ENCODE measurements around the gene CBS. TPM values are rescaled to one million over a fixed set of nuclear protein-coding genes. Genes with fewer than 3 reads are reported as not detected.

The CBS gene
- total RNA-seq, 4 donors from 2014 or later = 88.1 to 271 (median 185) TPM

- no peak overlapping the region for H3K4me3 ChIP-seq
- H3K36me3 ChIP-seq = peaks cover 0 to 78% (median 0%) of the 10 kb centered on the region in 3 donors
- WGBS, 2 donors = 91 to 92% methylated on average over 17 of the region's 17 CpGs
- no peaks in the 10 kb centered on the region for H3K9me3 ChIP-seq
- H3K27ac ChIP-seq = peak overlapping the region in 1 of 4 donors; percentile 35
- H3K27me3 ChIP-seq = no peaks in the 10 kb centered on the region
- H3K4me1 ChIP-seq = peaks cover 0 to 10% (median 0%) of the 10 kb centered on the region in 4 donors
- no peak for DNase-seq (ENCODE audit: low spot score in 2 of 2)
- TF ChIP-seq CTCF (IDR thresholded peaks at IDR 0.05) (no peak), EP300 (IDR thresholded peaks at IDR 0.05) (no peak), POLR2A (IDR thresholded peaks at IDR 0.05) (no peak)
These were observed 51.0 kb downstream of the CBS start for GRCh38 chr21:43024439-43025136.

- Histone ChIP-seq H3K27ac (no peak overlapping the region), H3K36me3 (peaks cover 0 to 71% (median 0%) of the 10 kb centered on the region in 3 donors), H3K9me3 (no peaks in the 10 kb centered on the region), H3K27me3 (no peaks in the 10 kb centered on the region), H3K4me3 (no peak overlapping the region), H3K4me1 (peaks cover 0 to 10% (median 0%) of the 10 kb centered on the region in 4 donors)
- TF ChIP-seq CTCF (IDR thresholded peaks at IDR 0.05) = no peak
- no peak for DNase-seq (ENCODE audit: low spot score in 2 of 2)
- 87 to 90% methylated on average over 8 of the region's 8 CpGs for WGBS, 2 donors
These were observed 52.5 kb downstream of the CBS start for GRCh38 chr21:43023175-43023574.

DNA sequence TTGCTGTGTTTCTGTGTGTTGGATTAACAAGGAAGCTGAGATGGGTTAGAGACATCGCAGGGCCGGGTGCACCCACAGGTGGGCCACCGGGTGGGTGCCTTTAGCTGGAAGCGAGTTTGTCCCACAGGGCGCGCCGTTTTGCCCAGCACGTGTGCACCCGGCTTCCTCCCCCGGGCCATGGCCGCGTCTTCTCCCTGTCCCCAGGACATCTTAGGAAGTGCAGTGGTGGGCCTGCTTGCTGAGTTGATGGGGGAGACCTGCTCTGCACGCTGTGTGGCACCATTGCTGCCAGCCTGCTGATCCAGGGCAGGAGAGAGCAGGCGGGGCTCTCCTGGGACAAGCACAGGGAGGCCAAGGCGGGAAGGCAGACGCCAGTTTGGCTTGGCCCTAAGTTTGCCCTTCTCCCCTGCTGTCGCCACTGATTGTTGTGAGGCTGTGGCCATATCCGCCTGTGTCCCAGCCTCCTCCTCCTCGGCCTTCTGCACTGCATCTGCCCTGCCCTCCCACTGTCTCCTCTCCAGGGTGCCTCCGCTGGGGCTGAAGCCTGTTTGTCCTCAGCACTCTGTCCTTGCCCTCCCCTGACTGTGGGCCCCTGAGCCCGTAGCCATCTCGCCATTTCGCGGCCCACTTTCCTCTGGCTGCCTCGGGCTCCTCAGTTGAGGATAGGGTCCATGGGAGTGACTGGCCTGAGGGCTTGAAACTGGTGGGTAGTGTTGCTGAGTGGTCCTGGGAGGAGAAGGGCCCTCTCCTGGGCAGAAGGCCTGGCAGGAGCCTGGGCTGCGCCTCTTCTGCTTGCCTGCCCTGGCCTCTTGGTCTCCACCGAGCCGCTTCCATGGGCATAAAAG, 53.7 kb downstream of the CBS start:
- H3K36me3 ChIP-seq = peaks cover 0 to 74% (median 0%) of the 10 kb centered on the region in 3 donors
- H3K27ac ChIP-seq = no peak overlapping the region
- no peaks in the 10 kb centered on the region for H3K9me3 ChIP-seq
- H3K4me3 ChIP-seq = no peak overlapping the region
- no peaks in the 10 kb centered on the region for H3K27me3 ChIP-seq
- WGBS, 2 donors = 91 to 94% methylated on average over 27 to 28 of the region's 28 CpGs
- TF ChIP-seq CTCF (IDR thresholded peaks at IDR 0.05) (no peak), POLR2A (IDR thresholded peaks at IDR 0.05) (no peak), EP300 (IDR thresholded peaks at IDR 0.05) (no peak)
- peaks cover 0 to 3% (median 0%) of the 10 kb centered on the region in 4 donors for H3K4me1 ChIP-seq
- DNase-seq (ENCODE audit: low spot score in 2 of 2) = no peak

DNA sequence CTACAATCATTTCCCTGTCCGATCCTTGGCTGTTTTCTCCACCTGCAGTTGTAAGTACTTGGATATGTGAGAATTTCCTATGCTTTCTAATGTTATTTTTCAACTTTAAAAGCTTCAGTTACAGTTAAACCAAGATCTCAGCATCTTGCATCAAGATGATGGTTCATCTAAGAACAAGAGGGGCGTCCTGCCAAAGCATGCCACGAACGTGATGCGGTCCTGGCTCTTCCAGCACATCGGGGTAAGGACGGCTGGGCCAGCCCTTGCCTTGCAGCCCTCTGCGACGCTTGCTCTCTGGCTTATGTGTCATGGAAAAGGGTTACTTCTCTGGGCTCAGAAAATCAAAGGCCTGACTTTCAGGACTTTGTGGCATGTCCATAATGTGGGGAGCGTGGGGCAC, 54.4 kb downstream of the CBS start:
- no peak for TF ChIP-seq EP300 (IDR thresholded peaks at IDR 0.05)
- no peak for TF ChIP-seq CTCF (IDR thresholded peaks at IDR 0.05)
- TF ChIP-seq POLR2A (IDR thresholded peaks at IDR 0.05) = no peak
- no peak for DNase-seq (ENCODE audit: low spot score in 2 of 2)
- 91% methylated on average over 10 of the region's 10 CpGs for WGBS, 2 donors
- Histone ChIP-seq H3K4me3 (no peak overlapping the region), H3K27ac (no peak overlapping the region), H3K4me1 (peaks cover 0 to 3% (median 0%) of the 10 kb centered on the region in 4 donors), H3K36me3 (peaks cover 0 to 82% (median 0%) of the 10 kb centered on the region in 3 donors), H3K9me3 (no peaks in the 10 kb centered on the region), H3K27me3 (no peaks in the 10 kb centered on the region)

GRCh38 chr21:43020771-43021170, 54.9 kb downstream of the CBS start:
- H3K27me3 ChIP-seq = no peaks in the 10 kb centered on the region
- no peak overlapping the region for H3K27ac ChIP-seq
- TF ChIP-seq CTCF (IDR thresholded peaks at IDR 0.05) = no peak
- no peak for TF ChIP-seq EP300 (IDR thresholded peaks at IDR 0.05)
- no peak for TF ChIP-seq POLR2A (IDR thresholded peaks at IDR 0.05)
- H3K9me3 ChIP-seq = no peaks in the 10 kb centered on the region
- no peak for DNase-seq (ENCODE audit: low spot score in 2 of 2)
- 86 to 90% methylated on average over 6 of the region's 6 CpGs for WGBS, 2 donors
- H3K4me1 ChIP-seq = peaks cover 0 to 2% (median 0%) of the 10 kb centered on the region in 4 donors
- H3K4me3 ChIP-seq = no peak overlapping the region
- H3K36me3 ChIP-seq = peaks cover 0 to 84% (median 0%) of the 10 kb centered on the region in 3 donors

All from tibial nerve (tissue), 4 donors.